Transverse colon (tissue), 4 donors: Measurements from ENCODE around the gene CTBP1. TPM values are rescaled to one million over a fixed set of nuclear protein-coding genes. Genes with fewer than 3 reads are reported as not detected.

Source experiments
- DNase-seq: peaks from one replicate; pipeline ENCODE4 v3.0.0-alpha.2; 2019
- H3K27ac ChIP-seq, 4 donors: fragments of 200-600 bp; sonication (generic); 2 replicates each; pipeline ENCODE4 v1.5.1; 2016 to 2018; ENCODE audit warnings: inconsistent platforms in 4 of 4
- H3K27me3 ChIP-seq: fragments of 200-600 bp; sonication (generic); 2 replicates; pipeline ENCODE4 v1.5.1; 2017; ENCODE audit warnings: inconsistent platforms
- H3K36me3 ChIP-seq, 4 donors: fragments of 200-600 bp; sonication (generic); 2 replicates each; pipeline ENCODE4 v1.5.1; 2017 to 2019; ENCODE audit warnings: inconsistent platforms in 4 of 4
- H3K4me1 ChIP-seq, 4 donors: fragments of 200-600 bp; sonication (generic); 2 replicates each; pipeline ENCODE4 v1.5.1; 2017 to 2020; ENCODE audit warnings: inconsistent platforms in 4 of 4
- H3K4me3 ChIP-seq, 4 donors: fragments of 200-600 bp; sonication (generic); 1 replicate in 1 of 4; 2 replicates in 3 of 4; pipeline versions ENCODE4 v1.5.1 to v1.6.1; 2017 to 2019; ENCODE audit warnings: inconsistent platforms in 4 of 4
- H3K9me3 ChIP-seq, 2 donors: fragments of 200-600 bp; sonication (generic); 2 replicates each; pipeline ENCODE4 v1.5.1; 2017 to 2019; ENCODE audit warnings: inconsistent platforms in 2 of 2
- EP300 ChIP-seq: sonication (generic); formaldehyde crosslinking; IDR thresholded peaks from one replicate; pipeline ENCODE4 v1.6.1; 2017; ENCODE audit warnings: antibody characterized with exemption, low read depth
- POLR2A ChIP-seq: fragments of 450-650 bp; IDR thresholded peaks from one replicate; pipeline ENCODE4 v1.6.1; 2016; ENCODE audit warnings: antibody characterized with exemption, mild to moderate bottlenecking, moderate library complexity
- POLR2AphosphoS5 ChIP-seq, 3 donors: sonication (generic); formaldehyde crosslinking; IDR thresholded peaks; one replicate each; pipeline ENCODE4 v1.6.1; 2016; ENCODE audit warnings: antibody characterized with exemption in 3 of 3
- WGBS, 2 donors: methylation state at CpG; one replicate each; pipeline ENCODE4 v1.1.5; 2018; ENCODE audit warnings: low coverage in 1 of 2; 5-methylcytosine and 5-hydroxymethylcytosine counted together
- in situ Hi-C, 4 donors: fragments of 200-750 bp; cut with MboI; loops; one replicate each; pipeline versions ENCODE4 v1.15.0 to v1.15.1; 2017; ENCODE audit warnings: low sequenced_read_pairs in 3 of 4, low pct_ligation_motif_present in 1 of 4, low pct_unique_long_range_greater_than_20kb in 1 of 4
- intact Hi-C: fragments of 100-400 bp; cut with DNase I; formaldehyde crosslinking; loops from one replicate; pipeline ENCODE4 v1.15.1; 2023; ENCODE audit warnings: low total_unique reads
- total RNA-seq, 4 donors: library from RNA; depleted of rRNA; stranded (reverse); fragments of >200 nt; gene quantifications; one replicate each; pipeline ENCODE4 v1.1.0, GENCODE V29; 2016
- TF ChIP-seq, protein P1 (sequence below), 5 experiments: fragments of 200-600 bp in 3 of 5; fragments of 450-650 bp in 2 of 5; sonication (generic) in 3 of 5; IDR thresholded peaks; 1 replicate in 2 of 5; 2 replicates in 3 of 5; pipeline ENCODE4 v1.5.1; 2016 to 2017; ENCODE audit warnings: antibody characterized with exemption in 5 of 5, inconsistent platforms in 3 of 5, mild to moderate bottlenecking in 2 of 5, moderate library complexity in 1 of 5

Gene CTBP1
- total RNA-seq, 4 donors from 2014 or later, result 183 to 457 (median 243) TPM

- H3K27ac ChIP-seq, result no peak overlapping the region
- H3K36me3 ChIP-seq, result peaks cover 0 to 42% (median 4%) of the 10 kb centered on the region in 4 donors
- in situ Hi-C loops, result no loop called here
- peaks cover 0 to 15% (median 11%) of the 10 kb centered on the region in 4 donors for H3K4me1 ChIP-seq
- no peak overlapping the region for H3K4me3 ChIP-seq
- intact Hi-C loops, result no loop called here
- no peaks in the 10 kb centered on the region for H3K9me3 ChIP-seq
- DNase-seq, result no peak
- WGBS, 2 donors, result 83 to 88% methylated on average over 1 to 23 of the region's 23 CpGs
- H3K27me3 ChIP-seq, result no peaks in the 10 kb centered on the region
- TF ChIP-seq EP300, result no peak
- TF ChIP-seq, protein P1, sequence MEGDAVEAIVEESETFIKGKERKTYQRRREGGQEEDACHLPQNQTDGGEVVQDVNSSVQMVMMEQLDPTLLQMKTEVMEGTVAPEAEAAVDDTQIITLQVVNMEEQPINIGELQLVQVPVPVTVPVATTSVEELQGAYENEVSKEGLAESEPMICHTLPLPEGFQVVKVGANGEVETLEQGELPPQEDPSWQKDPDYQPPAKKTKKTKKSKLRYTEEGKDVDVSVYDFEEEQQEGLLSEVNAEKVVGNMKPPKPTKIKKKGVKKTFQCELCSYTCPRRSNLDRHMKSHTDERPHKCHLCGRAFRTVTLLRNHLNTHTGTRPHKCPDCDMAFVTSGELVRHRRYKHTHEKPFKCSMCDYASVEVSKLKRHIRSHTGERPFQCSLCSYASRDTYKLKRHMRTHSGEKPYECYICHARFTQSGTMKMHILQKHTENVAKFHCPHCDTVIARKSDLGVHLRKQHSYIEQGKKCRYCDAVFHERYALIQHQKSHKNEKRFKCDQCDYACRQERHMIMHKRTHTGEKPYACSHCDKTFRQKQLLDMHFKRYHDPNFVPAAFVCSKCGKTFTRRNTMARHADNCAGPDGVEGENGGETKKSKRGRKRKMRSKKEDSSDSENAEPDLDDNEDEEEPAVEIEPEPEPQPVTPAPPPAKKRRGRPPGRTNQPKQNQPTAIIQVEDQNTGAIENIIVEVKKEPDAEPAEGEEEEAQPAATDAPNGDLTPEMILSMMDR (IDR thresholded peaks at IDR 0.05), result no peak
- no peak for TF ChIP-seq POLR2AphosphoS5 (IDR thresholded peaks at IDR 0.05)
- TF ChIP-seq POLR2A, result no peak
Measured at GRCh38 chr4:1231637-1232360, 17.1 kb downstream of the CTBP1 start.

DNA sequence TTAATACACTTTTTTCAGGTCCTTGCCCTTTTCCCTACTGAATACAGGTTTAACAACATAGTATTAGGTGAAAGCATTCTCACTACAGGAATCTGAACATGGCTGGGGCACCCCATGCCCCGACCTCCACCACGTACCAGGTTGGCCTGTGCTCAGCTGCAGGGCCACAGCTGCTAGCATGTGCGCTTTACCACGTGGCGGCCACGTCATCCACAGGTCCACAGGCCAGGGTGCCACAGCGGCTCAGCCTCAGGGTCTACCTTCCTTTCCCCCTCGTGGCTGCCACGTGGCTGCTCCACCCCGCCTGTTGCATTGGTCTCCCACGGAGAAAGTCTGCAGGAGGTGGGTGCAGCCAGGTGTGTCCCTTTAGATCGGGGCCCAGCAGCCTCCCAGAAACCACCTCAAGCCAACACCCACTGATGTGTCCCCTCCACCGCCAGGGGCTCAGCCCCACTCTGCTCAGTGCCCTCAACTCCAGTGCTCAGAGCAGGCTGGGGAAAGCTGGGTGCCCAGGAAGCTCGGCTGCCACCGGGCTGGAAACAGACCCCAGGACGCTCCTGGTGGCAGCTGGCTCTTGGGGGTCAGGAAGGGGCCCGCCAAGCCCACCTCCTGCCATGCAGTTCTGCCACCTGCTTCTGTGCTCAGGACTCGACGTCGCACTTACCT lies 17.8 kb downstream of the CTBP1 start:
- TF ChIP-seq, protein P1 (IDR thresholded peaks at IDR 0.05), result no peak
- TF ChIP-seq POLR2AphosphoS5 (IDR thresholded peaks at IDR 0.05), result no peak
- no peak for TF ChIP-seq EP300
- TF ChIP-seq POLR2A, result no peak
- no peaks in the 10 kb centered on the region for H3K9me3 ChIP-seq
- H3K4me3 ChIP-seq, result no peak overlapping the region
- 91% methylated on average over 14 of the region's 20 CpGs; no CpG with 5 or more reads in 1 of the 2 donors for WGBS, 2 donors
- H3K27ac ChIP-seq, result no peak overlapping the region
- DNase-seq, result no peak
- peaks cover 0 to 15% (median 11%) of the 10 kb centered on the region in 4 donors for H3K4me1 ChIP-seq
- in situ Hi-C loops, result no loop called here
- H3K27me3 ChIP-seq, result no peaks in the 10 kb centered on the region
- intact Hi-C loops, result no loop called here
- H3K36me3 ChIP-seq, result peaks cover 0 to 38% (median 5%) of the 10 kb centered on the region in 4 donors

DNA sequence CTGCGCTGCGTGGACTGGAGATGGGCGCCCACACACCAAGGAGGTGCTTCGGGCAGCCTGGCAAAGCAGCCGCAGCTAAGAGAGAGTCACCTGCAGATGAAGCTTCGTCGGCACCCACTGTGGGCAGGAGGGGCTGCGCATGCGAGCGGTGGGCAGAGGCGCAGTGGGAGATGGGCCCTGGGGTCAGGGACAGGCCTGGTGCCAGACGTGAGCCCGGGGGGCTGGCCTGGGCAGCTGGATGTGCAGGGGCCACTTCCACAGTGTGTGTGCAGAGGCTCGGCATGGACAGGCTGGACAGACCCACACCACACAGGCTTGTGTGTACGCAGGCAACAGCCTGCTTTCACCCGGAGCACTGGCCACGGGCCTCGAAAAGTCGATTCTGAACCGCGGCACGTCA lies 18.6 kb downstream of the CTBP1 start:
- H3K4me1 ChIP-seq, result peaks cover 0 to 15% (median 11%) of the 10 kb centered on the region in 4 donors
- H3K9me3 ChIP-seq, result no peaks in the 10 kb centered on the region
- TF ChIP-seq POLR2A (no peak), EP300 (no peak), POLR2AphosphoS5 (IDR thresholded peaks at IDR 0.05) (no peak)
- TF ChIP-seq, protein P1 (IDR thresholded peaks at IDR 0.05), result no peak
- WGBS, 2 donors, result 95 to 100% methylated on average over 1 to 22 of the region's 22 CpGs
- H3K27ac ChIP-seq, result no peak overlapping the region
- intact Hi-C loops, result no loop called here
- peaks cover 0 to 31% (median 6%) of the 10 kb centered on the region in 4 donors for H3K36me3 ChIP-seq
- no peaks in the 10 kb centered on the region for H3K27me3 ChIP-seq
- no peak overlapping the region for H3K4me3 ChIP-seq
- in situ Hi-C loops, result no loop called here
- DNase-seq, result no peak

- WGBS, 2 donors, result 95% methylated on average over 24 of the region's 27 CpGs; no CpG with 5 or more reads in 1 of the 2 donors
- in situ Hi-C loops, result no loop called here
Measured at GRCh38 chr4:1229117-1229849, 19.6 kb downstream of the CTBP1 start.

More at GRCh38 chr4:1229117-1229849, 19.6 kb downstream of the CTBP1 start:
- Histone ChIP-seq H3K27me3 (no peaks in the 10 kb centered on the region), H3K36me3 (peaks cover 0 to 33% (median 9%) of the 10 kb centered on the region in 4 donors), H3K4me3 (no peak overlapping the region), H3K9me3 (no peaks in the 10 kb centered on the region), H3K27ac (no peak overlapping the region), H3K4me1 (peaks cover 0 to 12% (median 5%) of the 10 kb centered on the region in 4 donors)
- no peak for DNase-seq
- intact Hi-C loops, result no loop called here
- TF ChIP-seq EP300, result no peak
- TF ChIP-seq POLR2A, result no peak
- no peak for TF ChIP-seq POLR2AphosphoS5 (IDR thresholded peaks at IDR 0.05)
- TF ChIP-seq, protein P1 (IDR thresholded peaks at IDR 0.05), result no peak
